A204.1 (cell line): ENCODE results near the gene NAA30.

Source experiments
- FAIRE-seq: peaks from 2 replicates; lab custom pipeline; 2012; peaks lifted over from hg19 to GRCh38; lab: Jason Lieb, UNC

NAA30 gene

GRCh38 chr14:57400556-57401494 lies 10.4 kb downstream of the NAA30 start:
- FAIRE-seq = no peak

- no peak for FAIRE-seq
Measured at GRCh38 chr14:57401501-57401900, 11.1 kb downstream of the NAA30 start.

GRCh38 chr14:57402173-57402852 lies 11.9 kb downstream of the NAA30 start:
- FAIRE-seq = peak; percentile 25

GRCh38 chr14:57403521-57403864 lies 13.1 kb downstream of the NAA30 start:
- no peak for FAIRE-seq

DNA sequence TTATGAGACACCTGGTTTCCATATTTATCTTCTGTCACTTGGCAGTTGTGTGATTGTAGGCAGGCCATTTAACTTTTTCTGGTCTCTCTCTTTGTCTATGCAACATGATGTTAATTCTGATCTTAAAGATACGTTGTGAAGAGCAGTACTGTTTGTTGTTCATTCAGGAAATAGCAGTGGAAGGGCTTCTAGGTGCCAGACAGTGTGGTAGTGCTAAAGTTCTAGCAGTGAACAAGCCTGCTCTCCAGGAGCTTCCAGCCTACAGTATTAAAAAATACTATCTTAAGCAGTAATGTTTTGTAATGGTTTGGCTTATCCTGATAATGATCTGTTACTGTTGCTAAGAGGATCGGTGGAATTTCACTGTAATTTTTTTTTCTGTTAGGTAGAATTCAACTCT lies 15.2 kb downstream of the NAA30 start:
- no peak for FAIRE-seq

DNA sequence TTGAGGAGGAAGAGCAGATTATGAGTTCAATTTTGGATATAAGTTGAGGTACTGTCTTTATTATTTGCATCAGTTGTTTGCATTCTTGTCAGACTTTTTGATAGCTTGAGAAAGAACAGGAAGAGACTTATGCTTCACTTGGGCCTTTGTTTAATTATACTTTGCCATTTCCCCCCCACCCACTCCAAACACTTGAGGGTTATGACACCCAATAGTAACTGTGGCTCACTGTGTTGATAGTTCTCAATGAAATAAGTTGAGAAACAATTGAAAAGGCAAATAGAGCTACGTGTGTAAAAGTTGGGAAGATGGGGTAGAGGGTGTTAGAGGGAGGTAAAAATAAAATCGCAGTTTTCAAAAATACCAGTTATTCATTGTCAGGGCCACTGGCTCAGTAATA lies 17.7 kb downstream of the NAA30 start:
- FAIRE-seq = no peak

DNA sequence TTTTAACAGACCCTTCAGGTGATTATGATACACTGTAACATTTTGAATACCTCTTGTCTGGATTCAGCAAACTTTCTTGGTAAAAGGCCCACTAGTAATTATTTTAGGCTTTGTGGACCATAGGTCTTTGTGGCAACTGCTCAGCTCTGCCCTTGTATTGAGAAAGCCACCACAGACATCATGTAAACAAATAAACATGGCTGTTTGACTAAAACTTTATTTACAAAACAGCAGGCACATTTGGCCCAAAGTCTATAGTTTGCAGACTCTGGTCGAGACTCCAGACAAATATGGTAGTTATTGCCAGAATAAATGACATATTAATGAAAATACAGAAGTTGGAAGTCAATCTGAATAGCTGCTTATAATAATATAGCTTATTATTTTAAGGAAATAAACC lies 18.2 kb downstream of the NAA30 start:
- no peak for FAIRE-seq

- FAIRE-seq = no peak
Measured at GRCh38 chr14:57412341-57412740, 22.0 kb downstream of the NAA30 start.

GRCh38 chr14:57413849-57414248 lies 23.5 kb downstream of the NAA30 start:
- no peak for FAIRE-seq

DNA sequence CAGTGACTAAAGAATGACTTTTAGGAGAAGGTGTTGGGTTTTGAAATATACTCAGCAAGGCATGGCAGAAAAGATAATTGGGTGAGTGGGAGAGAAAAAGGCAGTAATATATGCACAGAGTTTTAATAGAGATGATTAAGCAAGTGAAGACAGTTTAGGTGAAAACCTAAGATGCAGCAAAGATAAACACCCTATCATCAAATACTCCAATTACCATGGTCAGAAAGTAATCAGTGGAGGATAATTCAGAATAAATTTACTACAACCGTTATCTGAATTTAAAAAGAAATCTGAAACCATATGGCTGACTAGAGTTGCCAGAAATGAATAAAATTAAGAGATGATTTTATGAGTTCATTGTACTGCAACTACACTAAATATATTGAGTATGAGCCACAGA lies 26.8 kb downstream of the NAA30 start:
- no peak for FAIRE-seq

GRCh38 chr14:57418999-57419398 lies 28.6 kb downstream of the NAA30 start:
- no peak for FAIRE-seq

GRCh38 chr14:57420033-57420432 lies 29.6 kb downstream of the NAA30 start:
- no peak for FAIRE-seq

- FAIRE-seq = no peak
Measured at GRCh38 chr14:57420986-57421385, 30.6 kb downstream of the NAA30 start.

- no peak for FAIRE-seq
Measured at GRCh38 chr14:57435923-57436322, 45.5 kb downstream of the NAA30 start.

- FAIRE-seq = no peak
Measured at GRCh38 chr14:57461777-57462320, 71.5 kb downstream of the NAA30 start.

DNA sequence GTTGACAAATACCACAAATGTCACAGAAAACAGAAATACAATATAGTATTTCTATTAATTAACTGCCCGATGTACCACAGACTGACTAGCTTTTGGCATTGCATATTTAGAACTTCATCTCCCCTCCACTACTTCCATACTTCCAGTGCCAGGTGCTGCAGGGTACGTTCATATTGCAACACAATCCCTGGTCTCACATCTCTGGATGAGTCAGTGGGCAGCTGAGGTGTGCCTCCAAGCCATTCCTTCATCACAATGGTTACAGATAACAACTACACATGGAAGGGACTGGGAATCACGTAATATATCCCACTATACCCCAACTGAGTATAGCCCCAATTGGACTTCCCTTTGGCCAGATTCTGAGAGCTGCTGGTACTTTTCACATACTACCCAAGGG lies 72.2 kb downstream of the NAA30 start:
- FAIRE-seq = no peak

- FAIRE-seq = no peak
Measured at GRCh38 chr14:57464008-57464730, 73.8 kb downstream of the NAA30 start.
